Adrenal gland (tissue), 12 donors: ENCODE measurements around the gene PSMB7. TPM values are rescaled to one million over a fixed set of nuclear protein-coding genes. Genes with fewer than 3 reads are reported as not detected.

ENCODE experiments used
- DNase-seq, 7 donors: peaks; one replicate each; pipeline ENCODE4 v3.0.0-alpha.2; 2019 to 2020
- H3K27ac ChIP-seq, 5 donors: fragments of 200-600 bp; sonication (generic) in 4 of 5; 1 replicate in 3 of 5; 2 replicates in 2 of 5; pipeline versions ENCODE4 v1.5.1 to v1.8.0; 2016 to 2020; ENCODE audit warnings: mild to moderate bottlenecking in 1 of 5
- H3K27me3 ChIP-seq: fragments of 200-600 bp; 2 replicates; pipeline ENCODE4 v1.8.0; 2021
- H3K36me3 ChIP-seq, 2 donors: fragments of 200-600 bp; replicated peaks in 1 of 2; 1 replicate in 1 of 2; 2 replicates in 1 of 2; pipeline versions ENCODE4 v1.5.1 to v1.8.0; 2018 to 2022
- H3K4me1 ChIP-seq, 2 donors: fragments of 200-600 bp; replicated peaks in 1 of 2; 1 replicate in 1 of 2; 2 replicates in 1 of 2; pipeline versions ENCODE4 v1.5.1 to v1.8.0; 2018 to 2021
- H3K4me3 ChIP-seq, 4 donors: fragments of 200-600 bp; sonication (generic) in 3 of 4; one replicate each; pipeline ENCODE4 v1.5.1; 2016 to 2018
- H3K9me3 ChIP-seq, 3 donors: fragments of 200-600 bp; sonication (generic) in 1 of 3; replicated peaks in 1 of 3; 1 replicate in 2 of 3; 2 replicates in 1 of 3; pipeline versions ENCODE4 v1.5.1 to v1.8.0; 2016 to 2021
- CTCF ChIP-seq, 6 experiments: fragments of 450-650 bp in 4 of 6; fragments of 200-600 bp in 2 of 6; sonication (generic) in 1 of 6; IDR thresholded peaks; 1 replicate in 5 of 6; 2 replicates in 1 of 6; pipeline versions ENCODE4 v1.5.1 to v1.8.0; 2016 to 2021; ENCODE audit warnings: antibody characterized with exemption in 6 of 6, mild to moderate bottlenecking in 2 of 6, moderate library complexity in 1 of 6
- POLR2A ChIP-seq, 2 donors: fragments of 450-650 bp; IDR thresholded peaks; one replicate each; pipeline ENCODE4 v1.6.1; 2017; ENCODE audit warnings: antibody characterized with exemption in 2 of 2, mild to moderate bottlenecking in 2 of 2, moderate library complexity in 1 of 2
- WGBS, 4 donors: extraction: QIAGEN DNeasy Blood & Tissue Kit in 2 of 4; methylation state at CpG; one replicate each; pipeline versions ENCODE4 v1.1.5 to v1.1.7; 2013 to 2017; 5-methylcytosine and 5-hydroxymethylcytosine counted together
- intact Hi-C, 2 donors: fragments of 100-400 bp; cut with DNase I; formaldehyde crosslinking; loops; one replicate each; pipeline versions ENCODE4 v1.14.1 to v1.15.0; 2022 to 2023
- polyA plus RNA-seq, 3 donors: library from polyadenylated mRNA; stranded (reverse); fragments of 200-250 nt in 2 of 3; fragments of 350-450 nt in 1 of 3; fragmentation: Illumina TruSeq in 1 of 3; extraction: RNeasy Lipid Tissue Mini Kit (QIAGEN cat#74804) in 1 of 3; gene quantifications; one replicate each; pipeline ENCODE4 v1.2.3, GENCODE V29; 2013 to 2014
- total RNA-seq, 9 donors: library from RNA; depleted of rRNA in 4 of 9; stranded (reverse); fragments of >200 nt in 4 of 9; fragments of 120-200 nt in 1 of 9; fragmentation: NEBNext Ultra II Directional in 1 of 9; extraction: Animal tissue kit (Norgen Biotek cat#: 25700) in 1 of 9; gene quantifications; one replicate each; pipeline versions ENCODE4 v1.1.0 to v1.2.4, GENCODE V29; 2013 to 2023
- donor health status: healthy with polysubstance abuse.
- donor health status: Bipolar disorder and iron deficiency.
- donor health status: DM: yes; HTN: yes; CAD: no.
- donor health status: DM: no; HTN: no; CAD: no.
- donor health status: DM: no; HTN: no; CAD: no.
- donor health status: DM: yes; HTN: yes; CAD: no.

Gene PSMB7
- total and polyA plus RNA-seq, 12 donors, result 107 to 427 (median 178) TPM

GRCh38 chr9:124411514-124412227, 3.6 kb downstream of the PSMB7 start:
- H3K4me3 ChIP-seq, result no peak overlapping the region
- H3K9me3 ChIP-seq, result no peaks in the 10 kb centered on the region
- intact Hi-C loops, result no loop called here
- H3K27ac ChIP-seq, result peak overlapping the region; percentile 55 to 79 (median 72)
- peak in 2 of 7 donors; percentile 42 to 65 for DNase-seq
- H3K27me3 ChIP-seq, result no peaks in the 10 kb centered on the region
- TF ChIP-seq CTCF (IDR thresholded peaks at IDR 0.05) (no peak), POLR2A (IDR thresholded peaks at IDR 0.05) (peak in 1 of 2 donors; percentile 22)
- WGBS, 4 donors, result 40 to 54% (median 41%) methylated on average over 5 of the region's 5 CpGs
- peaks cover 29 to 64% of the 10 kb centered on the region in 2 donors for H3K4me1 ChIP-seq
- H3K36me3 ChIP-seq, result peaks cover 0 to 47% of the 10 kb centered on the region in 2 donors

- TF ChIP-seq CTCF (IDR thresholded peaks at IDR 0.05) (peak in 5 of 6 experiments; percentile 18 to 54 (median 43)), POLR2A (IDR thresholded peaks at IDR 0.05) (no peak)
- H3K4me1 ChIP-seq, result peaks cover 29 to 66% of the 10 kb centered on the region in 2 donors
- no peak overlapping the region for H3K4me3 ChIP-seq
- intact Hi-C loops, result no loop called here
- 46 to 60% (median 49%) methylated on average over 3 of the region's 3 CpGs for WGBS, 4 donors
- peaks cover 0 to 54% of the 10 kb centered on the region in 2 donors for H3K36me3 ChIP-seq
- no peaks in the 10 kb centered on the region for H3K9me3 ChIP-seq
- no peak for DNase-seq
- H3K27ac ChIP-seq, result peak overlapping the region in 2 of 5 donors; percentile 72 to 78
- H3K27me3 ChIP-seq, result no peaks in the 10 kb centered on the region
Measured at GRCh38 chr9:124410321-124410913, 4.8 kb downstream of the PSMB7 start.

GRCh38 chr9:124409410-124409809, 5.8 kb downstream of the PSMB7 start:
- Histone ChIP-seq H3K27ac (peak overlapping the region; percentile 46 to 78 (median 52)), H3K36me3 (peaks cover 0 to 64% of the 10 kb centered on the region in 2 donors)
- DNase-seq, result no peak

More at GRCh38 chr9:124409410-124409809, 5.8 kb downstream of the PSMB7 start:
- H3K27me3 ChIP-seq, result no peaks in the 10 kb centered on the region
- H3K4me1 ChIP-seq, result peaks cover 27 to 63% of the 10 kb centered on the region in 2 donors
- H3K4me3 ChIP-seq, result no peak overlapping the region
- H3K9me3 ChIP-seq, result no peaks in the 10 kb centered on the region
- intact Hi-C loops, result no loop called here
- TF ChIP-seq POLR2A (IDR thresholded peaks at IDR 0.05), result no peak
- no peak for TF ChIP-seq CTCF (IDR thresholded peaks at IDR 0.05)
- 51 to 67% (median 62%) methylated on average over 3 of the region's 3 CpGs for WGBS, 4 donors
